Trophoblast cell (in vitro differentiated cells and primary cell): Measurements from ENCODE around the gene CPA2.

Experiments used
- DNase-seq, 2 donors: peaks; one replicate each; pipeline ENCODE4 v3.0.0-alpha.2; 2016
- H2AFZ ChIP-seq: 2 replicates; pipeline ENCODE4 v1.6.1; 2013; ENCODE audit warnings: low read length, moderate library complexity, mild to moderate bottlenecking; ENCODE audit not compliant: insufficient read depth, poor library complexity
- H2AK5ac ChIP-seq: 2 replicates; pipeline ENCODE4 v1.6.1; 2013; ENCODE audit warnings: mild to moderate bottlenecking, low read length
- H2BK120ac ChIP-seq: 2 replicates; pipeline ENCODE4 v1.6.1; 2013; ENCODE audit warnings: low read length, mild to moderate bottlenecking, moderate library complexity; ENCODE audit not compliant: insufficient read depth, poor library complexity
- H2BK12ac ChIP-seq: 2 replicates; pipeline ENCODE4 v1.6.1; 2013; ENCODE audit warnings: mild to moderate bottlenecking, low read length, moderate library complexity
- H2BK5ac ChIP-seq: 2 replicates; pipeline ENCODE4 v1.6.1; 2013; ENCODE audit warnings: low read length, low read depth, moderate library complexity, mild to moderate bottlenecking; ENCODE audit not compliant: poor library complexity
- H3K14ac ChIP-seq: 2 replicates; pipeline ENCODE4 v1.6.1; 2013; ENCODE audit warnings: mild to moderate bottlenecking, low read length
- H3K18ac ChIP-seq: 2 replicates; pipeline ENCODE4 v1.6.1; 2013; ENCODE audit warnings: mild to moderate bottlenecking, low read length
- H3K23ac ChIP-seq: 2 replicates; pipeline ENCODE4 v1.6.1; 2013; ENCODE audit warnings: low read length
- H3K27ac ChIP-seq: 2 replicates; pipeline ENCODE4 v1.5.1; 2013; ENCODE audit warnings: low read depth, mild to moderate bottlenecking, inconsistent platforms, low read length, moderate library complexity
- H3K27me3 ChIP-seq: 2 replicates; pipeline ENCODE4 v1.6.1; 2013; ENCODE audit warnings: inconsistent platforms, mild to moderate bottlenecking, low read length, moderate library complexity; ENCODE audit not compliant: insufficient read depth
- H3K36me3 ChIP-seq, 2 experiments: 1 replicate in 1 of 2; 2 replicates in 1 of 2; pipeline ENCODE4 v1.6.1; 2013; ENCODE audit warnings: low read length in 2 of 2, mild to moderate bottlenecking in 2 of 2, moderate library complexity in 1 of 2; ENCODE audit not compliant: insufficient read depth in 2 of 2, control insufficient read depth in 1 of 2
- H3K4ac ChIP-seq: 2 replicates; pipeline ENCODE4 v1.6.1; 2013; ENCODE audit warnings: low read depth, mild to moderate bottlenecking, low read length, moderate library complexity
- H3K4me1 ChIP-seq, 2 experiments: 1 replicate in 1 of 2; 2 replicates in 1 of 2; pipeline ENCODE4 v1.6.1; 2013; ENCODE audit warnings: low read length in 2 of 2, mild to moderate bottlenecking in 2 of 2, moderate library complexity in 1 of 2; ENCODE audit not compliant: insufficient read depth in 2 of 2, control insufficient read depth in 1 of 2
- H3K4me2 ChIP-seq: 2 replicates; pipeline ENCODE4 v1.6.1; 2013; ENCODE audit warnings: inconsistent platforms, mild to moderate bottlenecking, low read length, moderate library complexity
- H3K4me3 ChIP-seq: 2 replicates; pipeline ENCODE4 v1.5.1; 2013; ENCODE audit warnings: mild to moderate bottlenecking, low read depth, low read length, inconsistent platforms
- H3K79me1 ChIP-seq: one replicate; pipeline ENCODE4 v1.6.1; 2013; ENCODE audit warnings: low read length
- H3K79me2 ChIP-seq: 2 replicates; pipeline ENCODE4 v1.6.1; 2013; ENCODE audit warnings: low read length, mild to moderate bottlenecking; ENCODE audit not compliant: control insufficient read depth, insufficient read depth, poor library complexity
- H3K9ac ChIP-seq: 2 replicates; pipeline ENCODE4 v1.6.1; 2013; ENCODE audit warnings: mild to moderate bottlenecking, low read length
- H3K9me3 ChIP-seq: 2 replicates; pipeline ENCODE4 v1.6.1; 2013; ENCODE audit warnings: low read depth, mild to moderate bottlenecking, control low read depth, inconsistent platforms, low read length; ENCODE audit not compliant: insufficient read depth
- H4K12ac ChIP-seq: 2 replicates; pipeline ENCODE4 v1.6.1; 2013; ENCODE audit warnings: low read depth, mild to moderate bottlenecking, low read length, moderate library complexity
- H4K8ac ChIP-seq: 2 replicates; pipeline ENCODE4 v1.6.1; 2013; ENCODE audit warnings: low read depth, mild to moderate bottlenecking, low read length, moderate library complexity
- H4K91ac ChIP-seq: one replicate; pipeline ENCODE4 v1.6.1; 2013; ENCODE audit warnings: low read depth, mild to moderate bottlenecking, low read length, moderate library complexity
- WGBS: extraction: QIAGEN DNeasy Blood & Tissue Kit; methylation state at CpG from one replicate; pipeline ENCODE4 v1.1.7; 2013; ENCODE audit warnings: missing lambda C conversion rate; ENCODE audit not compliant: insufficient read length, insufficient coverage; ENCODE audit errors: extremely low coverage; 5-methylcytosine and 5-hydroxymethylcytosine counted together

Gene CPA2

GRCh38 chr7:130273933-130274255 lies 7.2 kb downstream of the CPA2 start:
- peak overlapping the region; percentile 80 for H4K91ac ChIP-seq
- no peak overlapping the region for H3K23ac ChIP-seq
- peak overlapping the region; percentile 38 for H4K12ac ChIP-seq
- H3K18ac ChIP-seq, result no peak overlapping the region
- no peak overlapping the region for H2AFZ ChIP-seq
- H3K14ac ChIP-seq, result peak overlapping the region; percentile 67
- H3K4me1 ChIP-seq, result peaks cover 9 to 10% of the 10 kb centered on the region in 2 experiments
- peaks cover 18% of the 10 kb centered on the region for H3K79me1 ChIP-seq
- H3K4ac ChIP-seq, result peak overlapping the region; percentile 70
- H3K9me3 ChIP-seq, result peaks cover 2% of the 10 kb centered on the region
- peak overlapping the region; percentile 66 for H4K8ac ChIP-seq
- H3K27ac ChIP-seq, result no peak overlapping the region
- peak overlapping the region; percentile 60 for H2BK5ac ChIP-seq
- H3K4me2 ChIP-seq, result no peak overlapping the region
- H3K79me2 ChIP-seq, result peaks cover 2% of the 10 kb centered on the region
- H3K27me3 ChIP-seq, result no peaks in the 10 kb centered on the region
- H2BK120ac ChIP-seq, result no peak overlapping the region
- peak overlapping the region; percentile 83 for H2BK12ac ChIP-seq
- H2AK5ac ChIP-seq, result no peak overlapping the region
- no peak overlapping the region for H3K4me3 ChIP-seq
- H3K9ac ChIP-seq, result no peak overlapping the region
- WGBS, result no CpG with 5 or more reads among the region's 11 CpGs
- no peaks in the 10 kb centered on the region for H3K36me3 ChIP-seq
- peak in 1 of 2 donors; percentile 4 for DNase-seq

DNA sequence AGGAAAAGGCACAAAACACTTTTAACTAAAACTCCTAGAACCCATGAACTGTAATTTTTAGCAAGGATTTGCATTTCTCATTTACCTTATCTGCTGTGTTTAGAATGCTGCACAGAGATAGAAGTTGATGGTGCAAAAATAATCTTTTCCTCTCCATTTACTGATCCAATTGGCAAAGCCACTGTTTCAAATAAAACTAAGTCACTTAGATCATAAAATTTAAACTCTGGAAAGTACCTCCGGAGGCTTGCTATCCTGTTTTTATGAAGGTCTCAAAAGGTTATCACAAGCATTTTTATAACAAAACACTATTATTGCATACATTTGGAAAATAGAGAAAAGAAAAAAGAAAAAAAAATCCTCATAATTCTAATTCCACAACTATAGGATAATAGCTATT lies 7.6 kb downstream of the CPA2 start:
- Histone ChIP-seq H4K91ac (peak overlapping the region; percentile 80), H4K12ac (no peak overlapping the region), H2AFZ (no peak overlapping the region), H3K18ac (no peak overlapping the region), H3K27ac (no peak overlapping the region), H2AK5ac (no peak overlapping the region), H3K9me3 (peaks cover 2% of the 10 kb centered on the region), H2BK5ac (peak overlapping the region; percentile 60), H2BK120ac (no peak overlapping the region), H2BK12ac (no peak overlapping the region), H3K4me3 (no peak overlapping the region), H3K9ac (no peak overlapping the region), H3K4me1 (peaks cover 9 to 10% of the 10 kb centered on the region in 2 experiments), H3K4ac (peak overlapping the region; percentile 70), H3K36me3 (no peaks in the 10 kb centered on the region), H3K79me2 (peaks cover 2% of the 10 kb centered on the region), H3K79me1 (peaks cover 18% of the 10 kb centered on the region), H3K14ac (no peak overlapping the region), H3K4me2 (no peak overlapping the region), H4K8ac (peak overlapping the region; percentile 66), H3K23ac (no peak overlapping the region), H3K27me3 (no peaks in the 10 kb centered on the region)
- no CpG with 5 or more reads among the region's 1 CpG for WGBS
- no peak for DNase-seq

DNA sequence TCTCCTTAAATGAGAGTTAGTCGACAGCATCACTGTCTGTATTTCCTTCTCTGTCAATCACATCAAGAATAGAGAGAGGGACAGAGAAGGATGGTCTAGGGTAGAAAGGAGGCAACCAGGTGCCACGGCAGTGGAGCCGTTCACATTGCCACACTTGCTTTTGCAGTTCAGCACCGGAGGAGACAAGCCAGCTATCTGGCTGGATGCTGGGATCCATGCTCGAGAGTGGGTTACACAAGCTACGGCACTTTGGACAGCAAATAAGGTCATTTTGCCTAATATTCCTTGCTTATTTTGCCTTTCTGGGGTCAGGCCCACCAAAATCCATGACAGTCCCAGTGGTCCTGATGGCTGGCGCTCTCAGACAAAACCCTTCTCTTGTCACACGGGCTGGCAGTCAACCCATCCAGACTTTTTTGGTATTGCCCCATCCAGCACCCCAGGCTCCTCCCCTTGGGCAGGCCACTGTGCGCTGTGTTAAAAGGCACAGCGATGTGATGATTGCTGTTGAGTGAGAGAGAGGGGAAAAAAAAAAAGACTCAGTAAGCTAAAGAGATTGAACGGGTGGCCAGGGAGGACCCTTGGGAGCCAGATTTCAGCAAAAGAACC lies 8.4 kb downstream of the CPA2 start:
- H4K12ac ChIP-seq, result peak overlapping the region; percentile 51
- no peak overlapping the region for H3K27ac ChIP-seq
- H2BK5ac ChIP-seq, result no peak overlapping the region
- no peak overlapping the region for H3K4ac ChIP-seq
- H2BK12ac ChIP-seq, result peak overlapping the region; percentile 89
- no peaks in the 10 kb centered on the region for H3K27me3 ChIP-seq
- H3K14ac ChIP-seq, result no peak overlapping the region
- no peak for DNase-seq
- H3K36me3 ChIP-seq, result no peaks in the 10 kb centered on the region
- H3K9ac ChIP-seq, result no peak overlapping the region
- peaks cover 9 to 10% of the 10 kb centered on the region in 2 experiments for H3K4me1 ChIP-seq
- H3K23ac ChIP-seq, result no peak overlapping the region
- no peaks in the 10 kb centered on the region for H3K9me3 ChIP-seq
- peaks cover 2% of the 10 kb centered on the region for H3K79me2 ChIP-seq
- peak overlapping the region; percentile 13 for H2AFZ ChIP-seq
- H4K91ac ChIP-seq, result peak overlapping the region; percentile 57
- peak overlapping the region; percentile 88 for H2AK5ac ChIP-seq
- H4K8ac ChIP-seq, result peak overlapping the region; percentile 43
- H2BK120ac ChIP-seq, result peak overlapping the region; percentile 70
- H3K18ac ChIP-seq, result peak overlapping the region; percentile 68
- no CpG with 5 or more reads among the region's 11 CpGs for WGBS
- H3K4me2 ChIP-seq, result no peak overlapping the region
- H3K4me3 ChIP-seq, result no peak overlapping the region
- peaks cover 18% of the 10 kb centered on the region for H3K79me1 ChIP-seq

- Histone ChIP-seq H3K36me3 (no peaks in the 10 kb centered on the region), H2BK120ac (no peak overlapping the region), H2AFZ (no peak overlapping the region), H3K23ac (no peak overlapping the region), H2BK12ac (no peak overlapping the region), H3K9ac (no peak overlapping the region), H3K4ac (no peak overlapping the region), H3K14ac (no peak overlapping the region), H4K91ac (no peak overlapping the region), H3K79me2 (peaks cover 2% of the 10 kb centered on the region), H3K4me1 (peaks cover 9 to 10% of the 10 kb centered on the region in 2 experiments), H4K8ac (no peak overlapping the region), H3K18ac (no peak overlapping the region), H4K12ac (no peak overlapping the region), H2AK5ac (no peak overlapping the region), H3K9me3 (no peaks in the 10 kb centered on the region), H2BK5ac (no peak overlapping the region), H3K79me1 (peaks cover 18% of the 10 kb centered on the region), H3K27me3 (no peaks in the 10 kb centered on the region), H3K4me2 (no peak overlapping the region), H3K27ac (no peak overlapping the region), H3K4me3 (no peak overlapping the region)
- DNase-seq, result no peak
- WGBS, result no CpG with 5 or more reads among the region's 5 CpGs
Observed at GRCh38 chr7:130275826-130276297, 9.2 kb downstream of the CPA2 start.
